Liver (tissue), 9 donors: ENCODE measurements around the gene PHACTR4. TPM values are rescaled to one million over a fixed set of nuclear protein-coding genes. Genes with fewer than 3 reads are reported as not detected.

Experiments
- DNase-seq: peaks from one replicate; pipeline ENCODE4 v3.0.0-alpha.2; 2017; ENCODE audit warnings: low spot score
- H3K27ac ChIP-seq, 2 donors: one replicate each; pipeline ENCODE4 v1.7.0; 2013; ENCODE audit warnings: inconsistent platforms in 2 of 2, low read length in 2 of 2, control low read depth in 1 of 2, low read depth in 1 of 2, mild to moderate bottlenecking in 1 of 2
- H3K27me3 ChIP-seq, 4 donors: one replicate each; pipeline versions ENCODE4 v1.6.1 to v1.7.0; 2013; ENCODE audit warnings: low read length in 3 of 4, inconsistent platforms in 1 of 4, mild to moderate bottlenecking in 1 of 4, moderate library complexity in 1 of 4; ENCODE audit not compliant: control insufficient read depth in 4 of 4, insufficient read depth in 4 of 4
- H3K36me3 ChIP-seq, 4 donors: one replicate each; pipeline versions ENCODE4 v1.6.1 to v1.7.0; 2013; ENCODE audit warnings: low read length in 3 of 4, mild to moderate bottlenecking in 3 of 4, low read depth in 1 of 4, moderate library complexity in 1 of 4; ENCODE audit not compliant: control insufficient read depth in 4 of 4, insufficient read depth in 3 of 4
- H3K4me1 ChIP-seq, 4 donors: one replicate each; pipeline versions ENCODE4 v1.6.1 to v1.7.0; 2013; ENCODE audit warnings: low read length in 3 of 4, mild to moderate bottlenecking in 3 of 4, moderate library complexity in 1 of 4; ENCODE audit not compliant: control insufficient read depth in 4 of 4, insufficient read depth in 4 of 4
- H3K4me3 ChIP-seq, 3 donors: one replicate each; pipeline versions ENCODE4 v1.6.1 to v1.7.0; 2013; ENCODE audit warnings: low read length in 3 of 3, control low read depth in 1 of 3, low read depth in 1 of 3, mild to moderate bottlenecking in 1 of 3
- H3K9ac ChIP-seq, 2 donors: one replicate each; pipeline ENCODE4 v1.7.0; 2013; ENCODE audit warnings: low read length in 2 of 2, mild to moderate bottlenecking in 2 of 2, moderate library complexity in 2 of 2, control low read depth in 1 of 2, low read depth in 1 of 2
- H3K9me3 ChIP-seq, 4 donors: one replicate each; pipeline versions ENCODE4 v1.6.1 to v1.7.0; 2013; ENCODE audit warnings: low read length in 3 of 4; ENCODE audit not compliant: control insufficient read depth in 4 of 4
- FOXA1 ChIP-seq: IDR thresholded peaks from 2 replicates; pipeline ENCODE4 v1.6.1; 2016; ENCODE audit warnings: antibody characterized with exemption
- FOXA2 ChIP-seq: IDR thresholded peaks from 2 replicates; pipeline ENCODE4 v1.6.1; 2016; ENCODE audit warnings: antibody characterized with exemption
- GABPA ChIP-seq, 2 donors: IDR thresholded peaks in 1 of 2; conservative IDR thresholded peaks in 1 of 2; 2 replicates each; pipeline ENCODE4 v1.6.1; 2016; ENCODE audit warnings: antibody characterized with exemption in 2 of 2, mild to moderate bottlenecking in 1 of 2, moderate library complexity in 1 of 2
- HNF4A ChIP-seq, 2 donors: conservative IDR thresholded peaks; 2 replicates each; pipeline ENCODE4 v1.6.1; 2016; ENCODE audit warnings: antibody characterized with exemption in 2 of 2, mild to moderate bottlenecking in 2 of 2
- HNF4G ChIP-seq: IDR thresholded peaks from 2 replicates; pipeline ENCODE4 v1.6.1; 2016; ENCODE audit warnings: antibody characterized with exemption
- JUND ChIP-seq, 2 donors: IDR thresholded peaks; 2 replicates each; pipeline ENCODE4 v1.6.1; 2016; ENCODE audit warnings: antibody characterized with exemption in 2 of 2
- NR2F2 ChIP-seq: IDR thresholded peaks from 2 replicates; pipeline ENCODE4 v1.6.1; 2016; ENCODE audit warnings: antibody characterized with exemption
- RAD21 ChIP-seq, 2 donors: IDR thresholded peaks; 2 replicates each; pipeline ENCODE4 v1.6.1; 2016; ENCODE audit warnings: antibody characterized with exemption in 2 of 2, mild to moderate bottlenecking in 2 of 2
- RXRA ChIP-seq, 2 donors: IDR thresholded peaks; 2 replicates each; pipeline ENCODE4 v1.6.1; 2017 to 2018; ENCODE audit warnings: antibody characterized with exemption in 2 of 2, mild to moderate bottlenecking in 1 of 2
- SP1 ChIP-seq: IDR thresholded peaks from 2 replicates; pipeline ENCODE4 v1.6.1; 2018; ENCODE audit warnings: antibody characterized with exemption, mild to moderate bottlenecking
- YY1 ChIP-seq: IDR thresholded peaks from 2 replicates; pipeline ENCODE4 v1.6.1; 2016; ENCODE audit warnings: antibody characterized with exemption, mild to moderate bottlenecking
- WGBS: extraction: QIAGEN DNeasy Blood & Tissue Kit; methylation state at CpG from one replicate; pipeline ENCODE4 v1.1.7; 2013; 5-methylcytosine and 5-hydroxymethylcytosine counted together
- polyA plus RNA-seq, 2 donors: library from polyadenylated mRNA; stranded (reverse) in 1 of 2; unstranded in 1 of 2; fragments of 200-250 nt in 1 of 2; fragments of >200 nt in 1 of 2; fragmentation: Nextera tagmentation in 1 of 2; extraction: Ambion mirVana in 1 of 2; gene quantifications; one replicate each; pipeline versions ENCODE4 v1.2.1 to v1.2.3, GENCODE V29; 2013 to 2015
- total RNA-seq, 2 donors: library from RNA; depleted of rRNA; stranded (reverse); fragments of >200 nt; gene quantifications; one replicate each; pipeline ENCODE4 v1.2.3, GENCODE V29; 2014
- TF ChIP-seq, protein P1 (sequence below): fragments of 150-350 bp; IDR thresholded peaks from 2 replicates; pipeline ENCODE4 v1.5.1; 2017; ENCODE audit warnings: improper control_type of control experiment, low read depth, low read length; ENCODE audit not compliant: missing input control
- TF ChIP-seq, protein P2 (sequence below): IDR thresholded peaks from 2 replicates; pipeline ENCODE4 v1.6.1; 2016; ENCODE audit warnings: antibody characterized with exemption
- TF ChIP-seq, protein P3 (sequence below): IDR thresholded peaks from 2 replicates; pipeline ENCODE4 v1.6.1; 2016; ENCODE audit warnings: antibody characterized with exemption
- TF ChIP-seq, protein P4 (sequence below): IDR thresholded peaks from 2 replicates; pipeline ENCODE4 v1.6.1; 2016; ENCODE audit warnings: antibody characterized with exemption
- donor health status: healthy.
- donor health status: healthy.
- donor health status: healthy.
- donor health status: healthy.
- donor health status: healthy.

PHACTR4 gene
- total and polyA plus RNA-seq, 4 donors: 8.9 to 22.6 (median 10.8) TPM

DNA sequence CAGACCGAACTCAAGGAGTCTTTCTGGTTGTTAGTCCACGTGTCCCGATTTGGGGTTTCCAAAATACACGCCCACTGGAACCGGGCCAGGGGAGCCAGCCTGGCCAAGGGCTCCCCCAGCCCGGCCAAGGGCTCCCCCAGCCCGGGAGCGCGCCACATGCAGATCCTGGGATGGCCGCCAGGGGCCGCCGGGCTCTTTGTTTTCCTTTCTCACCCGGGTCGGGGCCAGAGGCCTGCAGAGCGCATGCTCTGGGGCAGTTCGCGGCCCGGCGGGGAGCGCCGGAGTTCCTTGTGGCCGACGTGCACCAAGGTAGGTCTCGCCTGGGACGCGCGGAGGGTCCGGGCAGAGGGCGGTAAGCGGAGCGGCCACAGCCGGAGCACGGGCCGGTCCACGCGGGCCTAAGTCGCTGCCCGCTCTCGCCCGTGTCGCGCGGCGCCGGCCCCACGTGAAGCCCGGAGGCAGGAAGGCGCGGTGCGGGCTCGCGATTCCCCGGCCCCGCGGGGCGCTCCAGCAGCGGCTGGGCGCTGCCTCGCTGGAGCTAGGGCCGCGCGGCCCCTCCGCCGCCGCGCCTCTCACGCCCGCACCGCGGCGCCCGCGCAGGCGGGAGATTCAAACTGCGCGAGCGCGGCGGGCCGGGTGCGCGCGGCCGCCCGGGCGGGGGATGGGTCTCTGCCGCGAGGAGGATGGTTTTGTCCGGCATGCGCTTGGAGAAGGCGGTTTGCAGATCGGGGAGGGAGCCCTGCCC lies 148.6 kb downstream of the PHACTR4 start:
- peak overlapping the region; percentile 26 to 51 for H3K9ac ChIP-seq
- peak overlapping the region; percentile 73 to 92 for H3K27ac ChIP-seq
- H3K9me3 ChIP-seq: no peaks in the 10 kb centered on the region
- peaks cover 0 to 6% (median 0%) of the 10 kb centered on the region in 4 donors for H3K36me3 ChIP-seq
- peaks cover 4 to 16% (median 11%) of the 10 kb centered on the region in 4 donors for H3K4me1 ChIP-seq
- H3K27me3 ChIP-seq: no peaks in the 10 kb centered on the region
- DNase-seq: peak; percentile 93
- under 1% methylated on average over 92 of the region's 92 CpGs for WGBS
- H3K4me3 ChIP-seq: peak overlapping the region; percentile 57 to 71 (median 68)
- TF ChIP-seq RAD21 (IDR thresholded peaks at IDR 0.05): peak; percentile 80 to 85
- TF ChIP-seq, protein P1, sequence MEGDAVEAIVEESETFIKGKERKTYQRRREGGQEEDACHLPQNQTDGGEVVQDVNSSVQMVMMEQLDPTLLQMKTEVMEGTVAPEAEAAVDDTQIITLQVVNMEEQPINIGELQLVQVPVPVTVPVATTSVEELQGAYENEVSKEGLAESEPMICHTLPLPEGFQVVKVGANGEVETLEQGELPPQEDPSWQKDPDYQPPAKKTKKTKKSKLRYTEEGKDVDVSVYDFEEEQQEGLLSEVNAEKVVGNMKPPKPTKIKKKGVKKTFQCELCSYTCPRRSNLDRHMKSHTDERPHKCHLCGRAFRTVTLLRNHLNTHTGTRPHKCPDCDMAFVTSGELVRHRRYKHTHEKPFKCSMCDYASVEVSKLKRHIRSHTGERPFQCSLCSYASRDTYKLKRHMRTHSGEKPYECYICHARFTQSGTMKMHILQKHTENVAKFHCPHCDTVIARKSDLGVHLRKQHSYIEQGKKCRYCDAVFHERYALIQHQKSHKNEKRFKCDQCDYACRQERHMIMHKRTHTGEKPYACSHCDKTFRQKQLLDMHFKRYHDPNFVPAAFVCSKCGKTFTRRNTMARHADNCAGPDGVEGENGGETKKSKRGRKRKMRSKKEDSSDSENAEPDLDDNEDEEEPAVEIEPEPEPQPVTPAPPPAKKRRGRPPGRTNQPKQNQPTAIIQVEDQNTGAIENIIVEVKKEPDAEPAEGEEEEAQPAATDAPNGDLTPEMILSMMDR: peak; percentile 95
- TF ChIP-seq, protein P2, sequence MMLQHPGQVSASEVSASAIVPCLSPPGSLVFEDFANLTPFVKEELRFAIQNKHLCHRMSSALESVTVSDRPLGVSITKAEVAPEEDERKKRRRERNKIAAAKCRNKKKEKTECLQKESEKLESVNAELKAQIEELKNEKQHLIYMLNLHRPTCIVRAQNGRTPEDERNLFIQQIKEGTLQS: no peak
- no peak for TF ChIP-seq FOXA2
- no peak for TF ChIP-seq NR2F2
- TF ChIP-seq YY1: peak; percentile 63
- peak; percentile 11 for TF ChIP-seq SP1
- no peak for TF ChIP-seq GABPA (IDR thresholded peaks at IDR 0.05 in 1 of 2, conservative IDR thresholded peaks at IDR 0.05 in 1 of 2)
- TF ChIP-seq, protein P3, sequence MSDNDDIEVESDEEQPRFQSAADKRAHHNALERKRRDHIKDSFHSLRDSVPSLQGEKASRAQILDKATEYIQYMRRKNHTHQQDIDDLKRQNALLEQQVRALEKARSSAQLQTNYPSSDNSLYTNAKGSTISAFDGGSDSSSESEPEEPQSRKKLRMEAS: peak; percentile 33
- TF ChIP-seq, protein P4, sequence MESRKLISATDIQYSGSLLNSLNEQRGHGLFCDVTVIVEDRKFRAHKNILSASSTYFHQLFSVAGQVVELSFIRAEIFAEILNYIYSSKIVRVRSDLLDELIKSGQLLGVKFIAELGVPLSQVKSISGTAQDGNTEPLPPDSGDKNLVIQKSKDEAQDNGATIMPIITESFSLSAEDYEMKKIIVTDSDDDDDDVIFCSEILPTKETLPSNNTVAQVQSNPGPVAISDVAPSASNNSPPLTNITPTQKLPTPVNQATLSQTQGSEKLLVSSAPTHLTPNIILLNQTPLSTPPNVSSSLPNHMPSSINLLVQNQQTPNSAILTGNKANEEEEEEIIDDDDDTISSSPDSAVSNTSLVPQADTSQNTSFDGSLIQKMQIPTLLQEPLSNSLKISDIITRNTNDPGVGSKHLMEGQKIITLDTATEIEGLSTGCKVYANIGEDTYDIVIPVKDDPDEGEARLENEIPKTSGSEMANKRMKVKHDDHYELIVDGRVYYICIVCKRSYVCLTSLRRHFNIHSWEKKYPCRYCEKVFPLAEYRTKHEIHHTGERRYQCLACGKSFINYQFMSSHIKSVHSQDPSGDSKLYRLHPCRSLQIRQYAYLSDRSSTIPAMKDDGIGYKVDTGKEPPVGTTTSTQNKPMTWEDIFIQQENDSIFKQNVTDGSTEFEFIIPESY: no peak
- peak; percentile 45 to 54 for TF ChIP-seq RXRA (IDR thresholded peaks at IDR 0.05)
- no peak for TF ChIP-seq JUND (IDR thresholded peaks at IDR 0.05)

DNA sequence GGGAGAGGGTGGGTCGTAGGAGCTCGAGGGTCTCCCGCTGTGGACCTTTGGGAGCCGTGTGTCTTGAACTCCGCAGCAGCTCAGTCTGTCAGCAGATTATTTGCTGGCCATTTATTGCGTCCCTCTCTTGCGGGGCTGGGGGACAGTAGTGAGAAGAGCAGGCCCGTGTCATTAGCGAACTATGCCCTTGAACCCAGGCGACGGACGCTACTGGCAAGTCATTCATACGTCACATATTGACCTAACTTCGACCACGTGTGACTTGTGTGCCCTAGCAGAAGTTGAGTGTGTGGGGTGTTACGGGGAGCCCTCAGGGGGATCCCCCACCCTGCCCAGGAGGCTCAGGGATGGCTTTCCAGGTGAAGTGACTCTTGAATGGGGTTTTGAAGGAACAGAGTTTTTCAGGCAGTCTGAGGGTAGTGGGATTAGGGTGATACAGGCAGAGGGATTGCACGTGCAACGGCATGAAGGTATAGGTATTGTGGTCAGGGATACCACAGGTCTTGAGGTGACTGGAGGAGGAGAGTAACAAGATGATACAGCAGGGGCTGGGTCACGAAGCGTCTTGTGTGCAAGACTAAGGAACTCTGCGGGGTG lies 149.3 kb downstream of the PHACTR4 start:
- 13% methylated on average over 21 of the region's 21 CpGs for WGBS
- Histone ChIP-seq H3K9ac (peak overlapping the region; percentile 26 to 51), H3K4me1 (peaks cover 4 to 16% (median 11%) of the 10 kb centered on the region in 4 donors), H3K27me3 (no peaks in the 10 kb centered on the region), H3K4me3 (peak overlapping the region; percentile 57 to 71 (median 68)), H3K36me3 (peaks cover 0 to under 1% (median 0%) of the 10 kb centered on the region in 4 donors), H3K9me3 (no peaks in the 10 kb centered on the region), H3K27ac (peak overlapping the region in 1 of 2 donors; percentile 92)
- DNase-seq: no peak
- TF ChIP-seq FOXA2 (peak; percentile 68), RXRA (IDR thresholded peaks at IDR 0.05) (peak; percentile 19 to 36), NR2F2 (no peak), FOXA1 (peak; percentile 31), HNF4G (no peak), HNF4A (conservative IDR thresholded peaks at IDR 0.05) (peak in 1 of 2 donors; percentile 12)
